ENCODE measurements around the gene HLA-DOA.

The HLA-DOA gene

GRCh38 chr6:32977272-32977952 lies 32.0 kb downstream of the HLA-DOA start:
- DNase-seq: no peak

DNA sequence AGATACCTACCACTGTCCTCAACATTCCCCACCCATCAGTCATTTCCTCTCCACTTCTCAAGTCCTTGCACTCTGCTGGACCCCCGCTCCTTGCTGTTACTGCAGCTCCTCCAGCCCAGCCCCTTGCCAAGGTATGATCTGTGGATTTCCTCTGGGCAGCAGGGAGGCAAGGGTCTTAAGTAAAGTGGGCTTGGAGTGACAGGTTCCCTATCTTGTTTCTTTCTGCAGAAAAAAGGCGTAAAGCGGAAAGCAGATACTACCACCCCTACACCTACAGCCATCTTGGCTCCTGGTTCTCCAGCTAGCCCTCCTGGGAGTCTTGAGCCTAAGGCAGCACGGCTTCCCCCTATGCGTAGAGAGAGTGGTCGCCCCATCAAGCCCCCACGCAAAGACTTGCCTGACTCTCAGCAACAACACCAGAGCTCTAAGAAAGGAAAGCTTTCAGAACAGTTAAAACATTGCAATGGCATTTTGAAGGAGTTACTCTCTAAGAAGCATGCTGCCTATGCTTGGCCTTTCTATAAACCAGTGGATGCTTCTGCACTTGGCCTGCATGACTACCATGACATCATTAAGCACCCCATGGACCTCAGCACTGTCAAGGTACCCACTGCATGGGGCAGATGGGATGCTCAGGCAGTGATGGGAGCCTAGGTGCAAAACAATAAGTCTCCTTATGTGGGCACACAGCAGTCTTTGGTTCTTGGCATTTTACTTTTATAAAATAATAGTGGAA lies 32.9 kb downstream of the HLA-DOA start:
- no peak for DNase-seq

DNA sequence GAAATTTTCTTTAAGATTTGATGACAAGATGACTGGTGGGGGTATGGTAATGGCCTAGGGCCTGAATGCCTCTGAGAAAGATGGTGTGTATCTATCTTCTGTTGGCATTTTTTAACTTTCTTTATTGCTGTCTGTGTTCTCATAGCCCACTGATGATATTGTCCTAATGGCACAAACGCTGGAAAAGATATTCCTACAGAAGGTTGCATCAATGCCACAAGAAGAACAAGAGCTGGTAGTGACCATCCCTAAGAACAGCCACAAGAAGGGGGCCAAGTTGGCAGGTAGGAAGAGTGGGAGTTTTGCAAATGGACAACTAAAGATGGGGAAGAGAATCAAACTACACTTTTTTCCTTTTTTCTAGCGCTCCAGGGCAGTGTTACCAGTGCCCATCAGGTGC lies 33.5 kb downstream of the HLA-DOA start:
- no peak for DNase-seq

GRCh38 chr6:32974541-32975308 lies 34.7 kb downstream of the HLA-DOA start:
- DNase-seq: no peak

GRCh38 chr6:32974016-32974333 lies 35.4 kb downstream of the HLA-DOA start:
- no peak for DNase-seq

DNA sequence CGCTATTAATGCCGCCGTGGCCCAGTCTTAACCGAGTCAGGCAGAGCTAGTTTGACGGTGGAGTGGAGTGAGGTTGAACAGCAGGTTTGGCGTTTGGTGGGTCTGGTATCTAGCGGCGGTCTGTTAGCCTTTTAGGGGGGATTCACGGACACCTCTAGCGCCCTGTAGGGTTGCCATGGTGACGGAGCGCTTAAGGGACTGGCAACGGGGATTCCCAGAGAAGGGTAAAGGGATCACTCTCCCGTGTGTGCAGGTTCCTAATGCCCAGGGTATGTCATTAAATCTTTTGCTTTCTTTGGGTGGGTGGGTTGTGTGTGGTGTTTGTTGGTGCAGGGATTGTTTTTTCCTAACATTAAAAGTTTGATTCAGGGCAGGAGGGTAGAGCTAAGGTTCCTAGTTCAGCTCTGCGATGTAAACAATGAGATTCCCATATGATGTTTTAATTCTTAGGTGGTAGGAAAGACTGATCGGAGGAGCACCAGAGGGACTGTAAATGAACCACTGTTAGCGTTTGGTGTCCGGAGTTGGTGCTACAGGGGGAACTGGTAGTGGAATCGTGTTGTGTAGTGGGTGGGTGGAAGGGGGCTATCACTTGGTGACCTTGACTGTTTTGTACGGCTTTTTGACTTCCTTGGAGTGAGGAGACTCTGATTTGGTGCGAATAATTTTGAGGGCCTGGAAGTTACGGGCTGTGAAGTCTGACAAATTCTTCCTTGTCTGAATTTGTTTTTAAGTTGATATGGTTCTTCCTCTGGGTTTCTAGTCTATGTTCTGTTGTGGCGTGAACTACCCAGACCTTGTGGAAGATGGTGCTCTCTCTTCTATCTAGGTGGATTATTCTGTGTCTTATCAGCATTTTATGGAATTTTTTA lies 36.0 kb downstream of the HLA-DOA start:
- no peak for DNase-seq

DNA sequence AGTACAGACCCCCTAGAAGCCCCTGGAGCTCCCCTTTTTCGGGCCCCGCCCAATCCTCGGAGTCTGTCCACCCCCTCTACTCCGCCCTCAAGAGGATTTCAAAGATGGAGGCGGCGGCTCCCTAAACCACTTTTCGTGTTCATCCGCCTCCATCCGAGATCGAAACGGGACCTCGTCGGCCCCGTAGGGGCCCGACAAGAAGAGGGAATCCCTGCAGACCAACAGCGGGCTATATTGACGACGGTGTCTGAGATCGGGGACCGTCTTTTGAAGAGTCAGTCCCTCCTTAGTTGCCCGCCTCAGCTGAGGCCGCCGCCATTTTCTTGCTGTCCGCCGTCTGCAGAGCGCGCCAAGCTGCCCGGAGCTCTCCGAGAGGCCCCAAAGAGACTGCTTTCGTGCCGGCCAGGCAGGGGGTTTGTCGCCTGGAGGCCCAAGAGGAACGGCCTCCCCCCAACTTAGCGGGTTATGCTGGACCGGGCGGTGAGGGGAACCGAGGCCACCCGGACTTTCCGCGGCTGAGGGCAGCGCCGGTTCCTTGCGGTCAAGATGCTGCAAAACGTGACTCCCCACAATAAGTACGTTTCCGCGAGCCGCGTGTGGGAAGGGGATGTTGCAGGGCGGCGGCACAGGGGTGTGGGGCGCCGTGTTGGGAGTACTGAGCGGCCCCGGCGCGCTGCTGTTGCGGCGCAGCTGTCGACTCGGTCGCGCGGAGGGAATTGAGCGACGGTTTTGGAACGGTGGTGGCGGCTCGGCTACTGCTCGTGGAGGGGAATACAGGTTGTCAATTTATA lies 36.8 kb downstream of the HLA-DOA start:
- no peak for DNase-seq

DNA sequence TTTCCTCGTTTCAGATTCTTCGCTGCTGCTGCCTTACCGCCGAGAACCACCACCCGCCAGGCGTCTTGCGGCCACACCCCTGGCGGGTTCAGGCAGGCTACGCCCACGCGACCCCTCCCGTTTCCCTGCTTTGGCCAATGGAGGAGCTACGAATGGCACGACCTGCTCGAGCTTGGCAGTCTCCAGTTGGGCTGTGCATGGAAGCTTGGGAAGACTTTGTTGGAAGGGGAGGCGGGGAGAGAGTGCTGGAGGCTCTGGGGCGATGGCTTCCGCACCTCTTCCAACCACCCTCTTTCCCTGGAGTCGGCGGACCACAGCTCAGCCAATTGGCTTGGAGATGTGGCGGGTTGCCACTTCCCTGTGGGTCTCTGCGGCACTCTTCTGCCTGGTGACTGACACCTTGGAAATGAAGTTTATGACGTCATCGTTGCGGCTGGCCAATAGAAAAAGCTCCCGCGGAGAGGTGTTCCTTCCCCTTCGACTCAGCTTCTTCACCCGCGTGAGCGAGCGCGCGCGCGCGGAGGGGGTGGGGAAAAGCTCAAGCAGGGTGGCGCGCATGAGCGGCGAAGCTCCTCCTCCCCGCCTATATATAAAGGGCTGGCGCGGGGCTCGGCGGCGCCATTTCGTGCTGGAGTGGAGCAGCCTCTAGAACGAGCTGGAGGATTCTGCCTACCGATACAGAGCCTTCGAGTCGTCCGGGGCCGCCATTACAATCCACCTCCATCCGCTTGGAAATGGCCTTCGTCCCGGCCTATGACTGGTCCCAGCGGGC lies 37.6 kb downstream of the HLA-DOA start:
- peak; percentile 98 for DNase-seq

DNA sequence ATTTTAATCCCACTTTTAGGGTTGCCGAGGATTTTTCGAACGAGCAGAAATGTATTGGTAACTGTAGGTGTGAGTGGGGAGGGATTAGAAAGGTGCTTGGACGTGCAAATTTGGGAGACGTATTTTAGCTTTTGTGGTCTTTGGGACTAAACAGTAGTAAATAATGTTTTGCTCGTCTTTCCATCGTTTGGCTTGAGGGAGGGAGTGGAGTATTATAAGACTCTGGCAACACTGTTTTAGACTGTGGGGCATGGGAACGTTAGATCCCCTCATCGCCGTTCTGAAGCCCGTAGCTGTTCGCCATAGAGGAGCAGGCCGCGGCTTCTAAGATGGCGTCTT lies 38.2 kb downstream of the HLA-DOA start:
- no peak for DNase-seq

- peak; percentile 60 for DNase-seq
Measured at GRCh38 chr6:32970413-32971241, 38.8 kb downstream of the HLA-DOA start.

DNA sequence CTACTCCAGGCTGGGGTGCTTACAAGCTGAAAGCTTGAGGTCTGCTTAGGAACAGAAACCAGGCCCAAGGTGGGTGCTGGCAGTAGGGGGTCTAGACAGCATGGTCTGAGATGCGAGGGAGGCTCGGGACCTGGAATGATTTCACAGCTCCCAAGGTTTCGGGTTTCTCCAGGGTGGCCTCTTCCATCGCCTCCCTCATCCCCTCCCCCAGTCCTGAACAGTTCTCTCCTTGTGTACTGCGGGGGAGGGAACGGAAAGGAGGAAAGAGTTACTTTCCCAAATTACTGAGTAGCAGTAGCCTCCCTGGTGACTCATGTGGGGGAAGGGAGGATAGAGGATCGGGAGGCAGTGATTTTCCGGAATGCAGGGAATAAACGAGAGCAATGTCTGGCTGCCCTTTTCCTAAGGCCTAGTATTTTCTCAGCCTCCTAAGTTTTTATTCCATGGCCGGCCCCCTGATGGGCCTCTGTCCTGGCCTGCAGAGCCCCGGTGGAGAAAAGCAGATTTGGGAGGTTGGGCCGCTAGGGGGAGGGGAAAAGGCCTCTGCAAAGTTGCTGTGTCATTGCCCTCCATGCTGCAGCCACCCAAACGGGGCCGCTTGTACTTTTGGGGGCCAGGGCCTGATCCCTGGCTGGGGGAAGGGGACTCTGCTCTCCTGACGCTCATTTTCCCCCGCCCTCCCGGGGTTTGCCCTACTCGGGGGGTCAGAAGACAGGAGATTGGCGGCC lies 39.5 kb downstream of the HLA-DOA start:
- DNase-seq: peak; percentile 74

- DNase-seq: no peak
Measured at GRCh38 chr6:32968867-32969684, 40.3 kb downstream of the HLA-DOA start.

- DNase-seq: peak; percentile 90
Measured at GRCh38 chr6:32968093-32968866, 41.1 kb downstream of the HLA-DOA start, which contains the start of gene BRD2. Gene BRD2, plus strand, starts transcription at chr6:32968594. Its CDS starts 4,305 bp downstream, at chr6:32972899.

GRCh38 chr6:32967151-32968091 lies 42.0 kb downstream of the HLA-DOA start:
- DNase-seq: no peak

DNA sequence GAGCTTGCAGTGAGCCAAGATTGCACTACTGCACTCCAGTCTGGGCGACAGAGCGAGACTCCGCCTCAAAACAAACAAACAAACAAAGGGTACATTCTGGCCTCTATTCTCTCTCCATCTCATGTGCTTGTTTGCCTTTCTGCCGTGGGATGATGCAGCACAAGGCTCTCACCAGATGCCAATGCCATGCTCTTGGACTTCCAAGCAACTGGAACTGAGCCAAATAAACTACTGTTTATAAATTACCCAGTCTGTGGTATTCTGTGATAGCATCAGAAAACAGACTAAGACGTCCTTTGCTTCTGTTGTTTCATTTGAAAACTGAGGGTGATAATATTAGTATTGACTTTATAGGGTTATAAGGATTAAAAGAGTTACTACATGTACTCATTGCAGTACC lies 44.6 kb downstream of the HLA-DOA start:
- DNase-seq: no peak

DNA sequence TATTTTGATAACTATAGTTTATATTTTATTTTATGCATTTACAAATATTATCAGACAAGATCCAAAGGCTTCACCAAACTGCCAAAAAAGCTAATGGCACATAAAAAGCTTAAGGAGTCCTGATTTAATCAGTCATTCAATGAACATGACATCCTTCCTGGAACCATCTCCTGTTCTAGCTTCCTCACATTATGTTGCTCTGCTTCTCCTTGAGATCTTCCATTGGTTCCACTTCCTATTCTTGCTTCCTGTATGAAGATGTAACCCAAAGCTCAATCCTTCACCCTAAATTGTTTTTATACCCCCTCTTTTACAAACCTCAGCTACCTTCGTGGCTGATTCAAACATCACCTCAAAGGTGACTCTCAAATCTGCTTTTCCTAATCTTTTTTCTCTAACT lies 45.5 kb downstream of the HLA-DOA start:
- DNase-seq: no peak
